UCSD-AML1 (cell line): ENCODE measurements around the gene TRIM37.
"Not testable (repeated sequence)": the region's sequence is repeated elsewhere in the genome, so short reads cannot be mapped to it uniquely, and the experiment has no call there.

ENCODE experiments used
- DNase-seq: peaks from one replicate; lab custom pipeline; 2025; ENCODE audit not compliant: unreplicated experiment; lab: John Stamatoyannopoulos, UW

Gene TRIM37

GRCh38 chr17:58995247-58995940, 111.3 kb downstream of the TRIM37 start:
- DNase-seq = no peak

- DNase-seq = no peak
Measured at GRCh38 chr17:58993311-58993710, 113.4 kb downstream of the TRIM37 start.

- no peak for DNase-seq
Measured at GRCh38 chr17:58991718-58992331, 114.9 kb downstream of the TRIM37 start.

- no peak for DNase-seq
Measured at GRCh38 chr17:58989629-58990028, 117.1 kb downstream of the TRIM37 start.

- DNase-seq = no peak
Measured at GRCh38 chr17:58985971-58986370, 120.7 kb downstream of the TRIM37 start.

GRCh38 chr17:58985367-58985766, 121.3 kb downstream of the TRIM37 start:
- DNase-seq = no peak

- no peak for DNase-seq
Measured at GRCh38 chr17:58982626-58983025, 124.1 kb downstream of the TRIM37 start.

- DNase-seq = no peak
Measured at GRCh38 chr17:58980706-58981481, 125.8 kb downstream of the TRIM37 start.

GRCh38 chr17:58976541-58976940, 130.1 kb downstream of the TRIM37 start:
- no peak for DNase-seq

GRCh38 chr17:58974354-58974753, 132.3 kb downstream of the TRIM37 start:
- no peak for DNase-seq

GRCh38 chr17:58970609-58971450, 135.8 kb downstream of the TRIM37 start:
- DNase-seq = no peak

- no peak for DNase-seq
Measured at GRCh38 chr17:58969612-58970011, 137.1 kb downstream of the TRIM37 start.

- no peak for DNase-seq
Measured at GRCh38 chr17:58969156-58969555, 137.5 kb downstream of the TRIM37 start.

GRCh38 chr17:58968426-58969061, 138.1 kb downstream of the TRIM37 start:
- DNase-seq = no peak

GRCh38 chr17:58966208-58966607, 140.5 kb downstream of the TRIM37 start:
- DNase-seq = no peak

GRCh38 chr17:58965221-58965620, 141.5 kb downstream of the TRIM37 start:
- no peak for DNase-seq

- DNase-seq = no peak
Measured at GRCh38 chr17:58960068-58960467, 146.6 kb downstream of the TRIM37 start.

- not testable (repeated sequence) for DNase-seq
Measured at GRCh38 chr17:58957725-58958073, 149.0 kb downstream of the TRIM37 start.

- no peak for DNase-seq
Measured at GRCh38 chr17:58956997-58957724, 149.5 kb downstream of the TRIM37 start.

- not testable (repeated sequence) for DNase-seq
Measured at GRCh38 chr17:58954358-58954757, 152.3 kb downstream of the TRIM37 start.
